ENCODE results near the gene ALDH2. TPM values are rescaled to one million over a fixed set of nuclear protein-coding genes. Genes with fewer than 3 reads are reported as not detected.

ALDH2 gene
- total and polyA plus RNA-seq, 9 of the 15 experiments (the other 6 are each of a cell fraction or from before 2014, with no cell fraction given): 1.9 to 22.5 (median 12.2) TPM

GRCh38 chr12:111858186-111858585, 91.5 kb downstream of the ALDH2 start:
- H3K4me3 ChIP-seq: no peak overlapping the region
- peaks cover 91% of the 10 kb centered on the region for H3K79me2 ChIP-seq (ENCODE audit: control insufficient read depth, insufficient read depth, low read length)
- TF ChIP-seq POLR3A (IDR thresholded peaks at IDR 0.05; ENCODE audit: borderline replicate concordance, extremely low read depth, insufficient read depth, insufficient read length) (no peak), KLF10 (CRISPR knock-in tag; IDR thresholded peaks at IDR 0.05) (no peak), FOXP1 (CRISPR knock-in tag; IDR thresholded peaks at IDR 0.05) (no peak), ZBTB12 (CRISPR knock-in tag; IDR thresholded peaks at IDR 0.05) (no peak)
- TF ChIP-seq, protein P1, sequence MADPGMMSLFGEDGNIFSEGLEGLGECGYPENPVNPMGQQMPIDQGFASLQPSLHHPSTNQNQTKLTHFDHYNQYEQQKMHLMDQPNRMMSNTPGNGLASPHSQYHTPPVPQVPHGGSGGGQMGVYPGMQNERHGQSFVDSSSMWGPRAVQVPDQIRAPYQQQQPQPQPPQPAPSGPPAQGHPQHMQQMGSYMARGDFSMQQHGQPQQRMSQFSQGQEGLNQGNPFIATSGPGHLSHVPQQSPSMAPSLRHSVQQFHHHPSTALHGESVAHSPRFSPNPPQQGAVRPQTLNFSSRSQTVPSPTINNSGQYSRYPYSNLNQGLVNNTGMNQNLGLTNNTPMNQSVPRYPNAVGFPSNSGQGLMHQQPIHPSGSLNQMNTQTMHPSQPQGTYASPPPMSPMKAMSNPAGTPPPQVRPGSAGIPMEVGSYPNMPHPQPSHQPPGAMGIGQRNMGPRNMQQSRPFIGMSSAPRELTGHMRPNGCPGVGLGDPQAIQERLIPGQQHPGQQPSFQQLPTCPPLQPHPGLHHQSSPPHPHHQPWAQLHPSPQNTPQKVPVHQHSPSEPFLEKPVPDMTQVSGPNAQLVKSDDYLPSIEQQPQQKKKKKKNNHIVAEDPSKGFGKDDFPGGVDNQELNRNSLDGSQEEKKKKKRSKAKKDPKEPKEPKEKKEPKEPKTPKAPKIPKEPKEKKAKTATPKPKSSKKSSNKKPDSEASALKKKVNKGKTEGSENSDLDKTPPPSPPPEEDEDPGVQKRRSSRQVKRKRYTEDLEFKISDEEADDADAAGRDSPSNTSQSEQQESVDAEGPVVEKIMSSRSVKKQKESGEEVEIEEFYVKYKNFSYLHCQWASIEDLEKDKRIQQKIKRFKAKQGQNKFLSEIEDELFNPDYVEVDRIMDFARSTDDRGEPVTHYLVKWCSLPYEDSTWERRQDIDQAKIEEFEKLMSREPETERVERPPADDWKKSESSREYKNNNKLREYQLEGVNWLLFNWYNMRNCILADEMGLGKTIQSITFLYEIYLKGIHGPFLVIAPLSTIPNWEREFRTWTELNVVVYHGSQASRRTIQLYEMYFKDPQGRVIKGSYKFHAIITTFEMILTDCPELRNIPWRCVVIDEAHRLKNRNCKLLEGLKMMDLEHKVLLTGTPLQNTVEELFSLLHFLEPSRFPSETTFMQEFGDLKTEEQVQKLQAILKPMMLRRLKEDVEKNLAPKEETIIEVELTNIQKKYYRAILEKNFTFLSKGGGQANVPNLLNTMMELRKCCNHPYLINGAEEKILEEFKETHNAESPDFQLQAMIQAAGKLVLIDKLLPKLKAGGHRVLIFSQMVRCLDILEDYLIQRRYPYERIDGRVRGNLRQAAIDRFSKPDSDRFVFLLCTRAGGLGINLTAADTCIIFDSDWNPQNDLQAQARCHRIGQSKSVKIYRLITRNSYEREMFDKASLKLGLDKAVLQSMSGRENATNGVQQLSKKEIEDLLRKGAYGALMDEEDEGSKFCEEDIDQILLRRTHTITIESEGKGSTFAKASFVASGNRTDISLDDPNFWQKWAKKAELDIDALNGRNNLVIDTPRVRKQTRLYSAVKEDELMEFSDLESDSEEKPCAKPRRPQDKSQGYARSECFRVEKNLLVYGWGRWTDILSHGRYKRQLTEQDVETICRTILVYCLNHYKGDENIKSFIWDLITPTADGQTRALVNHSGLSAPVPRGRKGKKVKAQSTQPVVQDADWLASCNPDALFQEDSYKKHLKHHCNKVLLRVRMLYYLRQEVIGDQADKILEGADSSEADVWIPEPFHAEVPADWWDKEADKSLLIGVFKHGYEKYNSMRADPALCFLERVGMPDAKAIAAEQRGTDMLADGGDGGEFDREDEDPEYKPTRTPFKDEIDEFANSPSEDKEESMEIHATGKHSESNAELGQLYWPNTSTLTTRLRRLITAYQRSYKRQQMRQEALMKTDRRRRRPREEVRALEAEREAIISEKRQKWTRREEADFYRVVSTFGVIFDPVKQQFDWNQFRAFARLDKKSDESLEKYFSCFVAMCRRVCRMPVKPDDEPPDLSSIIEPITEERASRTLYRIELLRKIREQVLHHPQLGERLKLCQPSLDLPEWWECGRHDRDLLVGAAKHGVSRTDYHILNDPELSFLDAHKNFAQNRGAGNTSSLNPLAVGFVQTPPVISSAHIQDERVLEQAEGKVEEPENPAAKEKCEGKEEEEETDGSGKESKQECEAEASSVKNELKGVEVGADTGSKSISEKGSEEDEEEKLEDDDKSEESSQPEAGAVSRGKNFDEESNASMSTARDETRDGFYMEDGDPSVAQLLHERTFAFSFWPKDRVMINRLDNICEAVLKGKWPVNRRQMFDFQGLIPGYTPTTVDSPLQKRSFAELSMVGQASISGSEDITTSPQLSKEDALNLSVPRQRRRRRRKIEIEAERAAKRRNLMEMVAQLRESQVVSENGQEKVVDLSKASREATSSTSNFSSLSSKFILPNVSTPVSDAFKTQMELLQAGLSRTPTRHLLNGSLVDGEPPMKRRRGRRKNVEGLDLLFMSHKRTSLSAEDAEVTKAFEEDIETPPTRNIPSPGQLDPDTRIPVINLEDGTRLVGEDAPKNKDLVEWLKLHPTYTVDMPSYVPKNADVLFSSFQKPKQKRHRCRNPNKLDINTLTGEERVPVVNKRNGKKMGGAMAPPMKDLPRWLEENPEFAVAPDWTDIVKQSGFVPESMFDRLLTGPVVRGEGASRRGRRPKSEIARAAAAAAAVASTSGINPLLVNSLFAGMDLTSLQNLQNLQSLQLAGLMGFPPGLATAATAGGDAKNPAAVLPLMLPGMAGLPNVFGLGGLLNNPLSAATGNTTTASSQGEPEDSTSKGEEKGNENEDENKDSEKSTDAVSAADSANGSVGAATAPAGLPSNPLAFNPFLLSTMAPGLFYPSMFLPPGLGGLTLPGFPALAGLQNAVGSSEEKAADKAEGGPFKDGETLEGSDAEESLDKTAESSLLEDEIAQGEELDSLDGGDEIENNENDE (IDR thresholded peaks at IDR 0.05; ENCODE audit: low read depth, low read length): no peak
- TF ChIP-seq, protein P2, sequence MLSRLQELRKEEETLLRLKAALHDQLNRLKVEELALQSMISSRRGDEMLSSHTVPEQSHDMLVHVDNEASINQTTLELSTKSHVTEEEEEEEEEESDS (CRISPR knock-in tag; IDR thresholded peaks at IDR 0.05): no peak
- no peak for FAIRE-seq
- H3K4me2 ChIP-seq (ENCODE audit: insufficient read depth, low read length): no peak overlapping the region
- H3K9me3 ChIP-seq (replicated peaks; ENCODE audit: control insufficient read depth, insufficient read depth, low read depth, low read length): no peaks in the 10 kb centered on the region
- H3K36me3 ChIP-seq (ENCODE audit: control insufficient read depth, insufficient read depth, low read length): peaks cover 27% of the 10 kb centered on the region
- ChIA-PET POLR2A (no interaction called here), CTCF (ENCODE audit: low intra/inter-chr PET ratio) (no interaction called here)
- H3K9me1 ChIP-seq (ENCODE audit: control insufficient read depth, insufficient read depth, low read length): no peaks in the 10 kb centered on the region
- H2AFZ ChIP-seq (ENCODE audit: low read depth, low read length): no peak overlapping the region
- ATAC-seq: no peak
- BruUV-seq (replicated peaks): no TSS peak
- H3K27ac ChIP-seq (ENCODE audit: extremely low read depth, low read depth, low read length): no peak overlapping the region
- 0 out of 2 replicates have a peak, but pooled peaks cover 3% of the 10 kb centered on the region for H4K20me1 ChIP-seq (replicated peaks; ENCODE audit: control insufficient read depth, insufficient read depth, low read length)
- no peak overlapping the region for H3K9ac ChIP-seq (ENCODE audit: insufficient read depth in 1 of 2, low read depth in 2 of 2, low read length in 2 of 2)
- H3K27me3 ChIP-seq (ENCODE audit: control insufficient read depth in 2 of 2, insufficient read depth in 2 of 2, low read length in 2 of 2): no peaks in the 10 kb centered on the region
- in situ Hi-C loops (cut with MboI): no loop called here
- no peaks in the 10 kb centered on the region; a peak in 1 of 5 replicates for H3K4me1 ChIP-seq (replicated peaks in 1 of 2; ENCODE audit: control insufficient read depth in 2 of 2, insufficient read depth in 2 of 2, low read length in 2 of 2)
- intact Hi-C loops (cut with micrococcal nuclease): no loop called here
- no peak for DNase-seq (ENCODE audit: extremely low read depth in 1 of 4, low spot score in 3 of 4)
- 94% methylated on average over 1 of the region's 2 CpGs for WGBS (ENCODE audit: insufficient coverage, low coverage, missing lambda C conversion rate)

All from K562 (cell line).